Effector memory CD4-positive, alpha-beta T cell (primary cell): Measurements from ENCODE around the gene ACTN2.
"Not testable (repeated sequence)": the region's sequence is repeated elsewhere in the genome, so short reads cannot be mapped to it uniquely, and the experiment has no call there.

Experiments used
- DNase-seq, 3 donors: peaks; one replicate each; pipeline ENCODE4 v3.0.0-alpha.2; 2020
- H3K27ac ChIP-seq: 2 replicates; pipeline ENCODE4 v1.7.0; 2013; ENCODE audit warnings: mild to moderate bottlenecking, low read length, moderate library complexity; ENCODE audit not compliant: insufficient read depth, poor library complexity, severe bottlenecking
- H3K27me3 ChIP-seq: replicated peaks from 2 replicates; pipeline ENCODE4 v1.7.0; 2013; ENCODE audit warnings: mild to moderate bottlenecking, low read length; ENCODE audit not compliant: insufficient read depth, control insufficient read depth, poor library complexity, severe bottlenecking
- H3K36me3 ChIP-seq: 2 replicates; pipeline ENCODE4 v1.7.0; 2013; ENCODE audit warnings: mild to moderate bottlenecking, low read length, moderate library complexity; ENCODE audit not compliant: control insufficient read depth, insufficient read depth
- H3K4me1 ChIP-seq: 2 replicates; pipeline ENCODE4 v1.7.0; 2013; ENCODE audit warnings: low read length, mild to moderate bottlenecking; ENCODE audit not compliant: control insufficient read depth, insufficient read depth, poor library complexity, severe bottlenecking
- H3K4me3 ChIP-seq: 2 replicates; pipeline ENCODE4 v1.7.0; 2013; ENCODE audit warnings: low read length, low read depth, mild to moderate bottlenecking; ENCODE audit not compliant: insufficient read depth, poor library complexity, severe bottlenecking
- H3K9me3 ChIP-seq: 2 replicates; pipeline ENCODE4 v1.7.0; 2013; ENCODE audit warnings: mild to moderate bottlenecking, low read length, moderate library complexity; ENCODE audit not compliant: control insufficient read depth

The ACTN2 gene

GRCh38 chr1:236663934-236664333 lies 22.4 kb upstream of the ACTN2 start:
- no peak for DNase-seq
- Histone ChIP-seq H3K27me3 (no peaks in the 10 kb centered on the region), H3K9me3 (no peaks in the 10 kb centered on the region), H3K27ac (no peak overlapping the region), H3K36me3 (no peaks in the 10 kb centered on the region), H3K4me1 (no peaks in the 10 kb centered on the region), H3K4me3 (no peak overlapping the region)

- not testable (repeated sequence) for H3K27me3 ChIP-seq, DNase-seq, H3K9me3 ChIP-seq, H3K4me3 ChIP-seq, H3K36me3 ChIP-seq, H3K27ac ChIP-seq, H3K4me1 ChIP-seq
Measured at GRCh38 chr1:236668909-236669308, 17.4 kb upstream of the ACTN2 start.

- Histone ChIP-seq H3K27me3 (no peaks in the 10 kb centered on the region), H3K36me3 (no peaks in the 10 kb centered on the region), H3K27ac (no peak overlapping the region), H3K9me3 (no peaks in the 10 kb centered on the region), H3K4me3 (no peak overlapping the region), H3K4me1 (no peaks in the 10 kb centered on the region)
- no peak for DNase-seq
Measured at GRCh38 chr1:236670060-236670459, 16.2 kb upstream of the ACTN2 start.

GRCh38 chr1:236673289-236673919 lies 12.9 kb upstream of the ACTN2 start:
- H3K4me3 ChIP-seq, result no peak overlapping the region
- no peaks in the 10 kb centered on the region for H3K27me3 ChIP-seq
- no peak for DNase-seq
- H3K9me3 ChIP-seq, result no peaks in the 10 kb centered on the region
- H3K36me3 ChIP-seq, result no peaks in the 10 kb centered on the region
- H3K4me1 ChIP-seq, result no peaks in the 10 kb centered on the region
- no peak overlapping the region for H3K27ac ChIP-seq

- no peaks in the 10 kb centered on the region for H3K27me3 ChIP-seq
- no peaks in the 10 kb centered on the region for H3K4me1 ChIP-seq
- no peaks in the 10 kb centered on the region for H3K36me3 ChIP-seq
- no peak for DNase-seq
- H3K27ac ChIP-seq, result no peak overlapping the region
- H3K4me3 ChIP-seq, result no peak overlapping the region
- no peaks in the 10 kb centered on the region for H3K9me3 ChIP-seq
Measured at GRCh38 chr1:236677641-236678235, 8.6 kb upstream of the ACTN2 start.

GRCh38 chr1:236681219-236681618 lies 5.1 kb upstream of the ACTN2 start:
- Histone ChIP-seq H3K4me3 (no peak overlapping the region), H3K36me3 (no peaks in the 10 kb centered on the region), H3K9me3 (no peaks in the 10 kb centered on the region), H3K27me3 (no peaks in the 10 kb centered on the region), H3K4me1 (no peaks in the 10 kb centered on the region), H3K27ac (no peak overlapping the region)
- no peak for DNase-seq

GRCh38 chr1:236685205-236685916 lies 938 bp upstream of the ACTN2 start:
- Histone ChIP-seq H3K27ac (no peak overlapping the region), H3K36me3 (no peaks in the 10 kb centered on the region), H3K9me3 (no peaks in the 10 kb centered on the region), H3K4me1 (peaks cover 11% of the 10 kb centered on the region), H3K27me3 (no peaks in the 10 kb centered on the region), H3K4me3 (no peak overlapping the region)
- DNase-seq, result no peak

- Histone ChIP-seq H3K4me1 (peaks cover 11% of the 10 kb centered on the region), H3K27ac (no peak overlapping the region), H3K36me3 (no peaks in the 10 kb centered on the region), H3K4me3 (peak overlapping the region; percentile 49), H3K27me3 (no peaks in the 10 kb centered on the region), H3K9me3 (no peaks in the 10 kb centered on the region)
- no peak for DNase-seq
Measured at GRCh38 chr1:236686815-236687160, 489 bp downstream of the ACTN2 start.

GRCh38 chr1:236687273-236687672 lies 974 bp downstream of the ACTN2 start:
- no peak overlapping the region for H3K27ac ChIP-seq
- no peaks in the 10 kb centered on the region for H3K36me3 ChIP-seq
- no peak for DNase-seq
- peaks cover 11% of the 10 kb centered on the region for H3K4me1 ChIP-seq
- H3K27me3 ChIP-seq, result no peaks in the 10 kb centered on the region
- peak overlapping the region; percentile 49 for H3K4me3 ChIP-seq
- H3K9me3 ChIP-seq, result no peaks in the 10 kb centered on the region

- no peak overlapping the region for H3K27ac ChIP-seq
- H3K4me1 ChIP-seq, result peaks cover 11% of the 10 kb centered on the region
- no peaks in the 10 kb centered on the region for H3K27me3 ChIP-seq
- H3K36me3 ChIP-seq, result no peaks in the 10 kb centered on the region
- H3K9me3 ChIP-seq, result no peaks in the 10 kb centered on the region
- no peak overlapping the region for H3K4me3 ChIP-seq
- DNase-seq, result no peak
Measured at GRCh38 chr1:236688705-236689104, 2.4 kb downstream of the ACTN2 start.
